Measurements from ENCODE around the gene SLC35G6. TPM values are rescaled to one million over a fixed set of nuclear protein-coding genes. Genes with fewer than 3 reads are reported as not detected.

Gene SLC35G6
- total and polyA plus RNA-seq, 4 donors, result not detected

DNA sequence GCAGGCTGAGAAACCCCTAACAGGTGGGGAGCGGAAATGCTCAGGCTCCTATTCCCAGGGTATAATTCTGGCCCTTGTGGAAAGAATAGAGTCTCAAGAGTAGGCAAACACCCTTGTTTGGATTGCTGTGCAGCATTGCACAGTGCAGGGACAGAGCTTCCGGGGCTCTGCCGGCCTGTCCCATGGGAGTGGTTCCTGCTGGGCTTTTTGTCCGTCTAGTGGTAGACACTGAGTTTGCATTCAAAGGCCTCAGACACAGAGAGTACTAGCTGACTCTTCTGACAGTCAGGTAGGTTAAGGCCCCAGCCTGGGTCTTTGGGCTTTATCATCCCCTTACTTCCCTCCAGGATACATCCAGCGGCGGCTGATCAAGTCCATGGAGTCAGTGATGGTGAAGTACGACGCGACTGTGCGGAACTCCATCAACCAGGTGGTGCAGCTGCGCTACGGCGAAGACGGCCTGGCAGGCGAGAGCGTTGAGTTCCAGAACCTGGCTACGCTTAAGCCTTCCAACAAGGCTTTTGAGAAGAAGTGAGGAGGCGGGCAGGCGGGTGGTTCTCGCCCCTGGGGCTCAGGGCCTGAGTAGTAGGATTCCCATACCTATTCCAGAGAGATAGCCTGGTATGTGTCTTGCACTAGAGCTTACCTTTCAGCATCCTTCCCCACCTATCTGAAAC is 21.1 kb downstream of the SLC35G6 start:
- DNase-seq (ENCODE audit: low spot score), result no peak
- Histone ChIP-seq H3K27ac (ENCODE audit: low read depth in 1 of 2, low read length in 2 of 2) (no peak overlapping the region), H3K27me3 (ENCODE audit: control insufficient read depth in 4 of 4, insufficient read depth in 4 of 4, low read length in 3 of 4) (no peaks in the 10 kb centered on the region), H3K4me3 (ENCODE audit: low read depth in 1 of 3, low read length in 3 of 3) (no peak overlapping the region), H3K9ac (ENCODE audit: low read depth in 1 of 2, low read length in 2 of 2) (no peak overlapping the region), H3K36me3 (ENCODE audit: control insufficient read depth in 4 of 4, insufficient read depth in 3 of 4, low read depth in 1 of 4, low read length in 3 of 4) (peaks cover 41 to 90% (median 77%) of the 10 kb centered on the region in 4 donors), H3K9me3 (ENCODE audit: control insufficient read depth in 4 of 4, low read length in 3 of 4) (no peaks in the 10 kb centered on the region), H3K4me1 (ENCODE audit: control insufficient read depth in 4 of 4, insufficient read depth in 4 of 4, low read length in 3 of 4) (no peaks in the 10 kb centered on the region)
- 93% methylated on average over 20 of the region's 20 CpGs for WGBS
- TF ChIP-seq NR2F2 (IDR thresholded peaks at IDR 0.05) (no peak), REST (IDR thresholded peaks at IDR 0.05) (no peak), SP1 (IDR thresholded peaks at IDR 0.05) (no peak), HNF4A (conservative IDR thresholded peaks at IDR 0.05) (no peak), RXRA (IDR thresholded peaks at IDR 0.05) (no peak), HNF4G (IDR thresholded peaks at IDR 0.05) (no peak), TAF1 (conservative IDR thresholded peaks at IDR 0.05) (no peak), YY1 (IDR thresholded peaks at IDR 0.05) (no peak), GABPA (IDR thresholded peaks at IDR 0.05 in 1 of 2, conservative IDR thresholded peaks at IDR 0.05 in 1 of 2) (no peak), JUND (IDR thresholded peaks at IDR 0.05) (no peak), EGR1 (IDR thresholded peaks at IDR 0.05; ENCODE audit: low read depth in 2 of 2) (no peak), FOXA2 (IDR thresholded peaks at IDR 0.05) (no peak), FOXA1 (IDR thresholded peaks at IDR 0.05) (no peak)
- TF ChIP-seq, protein P1, sequence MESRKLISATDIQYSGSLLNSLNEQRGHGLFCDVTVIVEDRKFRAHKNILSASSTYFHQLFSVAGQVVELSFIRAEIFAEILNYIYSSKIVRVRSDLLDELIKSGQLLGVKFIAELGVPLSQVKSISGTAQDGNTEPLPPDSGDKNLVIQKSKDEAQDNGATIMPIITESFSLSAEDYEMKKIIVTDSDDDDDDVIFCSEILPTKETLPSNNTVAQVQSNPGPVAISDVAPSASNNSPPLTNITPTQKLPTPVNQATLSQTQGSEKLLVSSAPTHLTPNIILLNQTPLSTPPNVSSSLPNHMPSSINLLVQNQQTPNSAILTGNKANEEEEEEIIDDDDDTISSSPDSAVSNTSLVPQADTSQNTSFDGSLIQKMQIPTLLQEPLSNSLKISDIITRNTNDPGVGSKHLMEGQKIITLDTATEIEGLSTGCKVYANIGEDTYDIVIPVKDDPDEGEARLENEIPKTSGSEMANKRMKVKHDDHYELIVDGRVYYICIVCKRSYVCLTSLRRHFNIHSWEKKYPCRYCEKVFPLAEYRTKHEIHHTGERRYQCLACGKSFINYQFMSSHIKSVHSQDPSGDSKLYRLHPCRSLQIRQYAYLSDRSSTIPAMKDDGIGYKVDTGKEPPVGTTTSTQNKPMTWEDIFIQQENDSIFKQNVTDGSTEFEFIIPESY (IDR thresholded peaks at IDR 0.05), result no peak
- TF ChIP-seq, protein P2, sequence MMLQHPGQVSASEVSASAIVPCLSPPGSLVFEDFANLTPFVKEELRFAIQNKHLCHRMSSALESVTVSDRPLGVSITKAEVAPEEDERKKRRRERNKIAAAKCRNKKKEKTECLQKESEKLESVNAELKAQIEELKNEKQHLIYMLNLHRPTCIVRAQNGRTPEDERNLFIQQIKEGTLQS (IDR thresholded peaks at IDR 0.05), result no peak
- TF ChIP-seq, protein P3, sequence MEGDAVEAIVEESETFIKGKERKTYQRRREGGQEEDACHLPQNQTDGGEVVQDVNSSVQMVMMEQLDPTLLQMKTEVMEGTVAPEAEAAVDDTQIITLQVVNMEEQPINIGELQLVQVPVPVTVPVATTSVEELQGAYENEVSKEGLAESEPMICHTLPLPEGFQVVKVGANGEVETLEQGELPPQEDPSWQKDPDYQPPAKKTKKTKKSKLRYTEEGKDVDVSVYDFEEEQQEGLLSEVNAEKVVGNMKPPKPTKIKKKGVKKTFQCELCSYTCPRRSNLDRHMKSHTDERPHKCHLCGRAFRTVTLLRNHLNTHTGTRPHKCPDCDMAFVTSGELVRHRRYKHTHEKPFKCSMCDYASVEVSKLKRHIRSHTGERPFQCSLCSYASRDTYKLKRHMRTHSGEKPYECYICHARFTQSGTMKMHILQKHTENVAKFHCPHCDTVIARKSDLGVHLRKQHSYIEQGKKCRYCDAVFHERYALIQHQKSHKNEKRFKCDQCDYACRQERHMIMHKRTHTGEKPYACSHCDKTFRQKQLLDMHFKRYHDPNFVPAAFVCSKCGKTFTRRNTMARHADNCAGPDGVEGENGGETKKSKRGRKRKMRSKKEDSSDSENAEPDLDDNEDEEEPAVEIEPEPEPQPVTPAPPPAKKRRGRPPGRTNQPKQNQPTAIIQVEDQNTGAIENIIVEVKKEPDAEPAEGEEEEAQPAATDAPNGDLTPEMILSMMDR (IDR thresholded peaks at IDR 0.05; ENCODE audit: low read depth, low read length, missing input control), result no peak
- TF ChIP-seq, protein P4, sequence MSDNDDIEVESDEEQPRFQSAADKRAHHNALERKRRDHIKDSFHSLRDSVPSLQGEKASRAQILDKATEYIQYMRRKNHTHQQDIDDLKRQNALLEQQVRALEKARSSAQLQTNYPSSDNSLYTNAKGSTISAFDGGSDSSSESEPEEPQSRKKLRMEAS (IDR thresholded peaks at IDR 0.05), result no peak

Measured in liver (tissue), 9 donors.